HL-60 (cell line): ENCODE measurements around the gene ITGB2.

Experiments used
- GABPA ChIP-seq: IDR thresholded peaks from 2 replicates; pipeline ENCODE4 v1.6.1; 2012; ENCODE audit warnings: low read depth
- POLR2AphosphoS5 ChIP-seq: IDR thresholded peaks from 2 replicates; pipeline ENCODE4 v1.6.1; 2012; ENCODE audit warnings: low read depth
- SPI1 ChIP-seq: IDR thresholded peaks from 2 replicates; pipeline ENCODE4 v1.6.1; 2012; ENCODE audit warnings: low read depth, mild to moderate bottlenecking, borderline replicate concordance
- TF ChIP-seq, protein P1 (sequence below): IDR thresholded peaks from one replicate; pipeline ENCODE4 v1.5.1; 2011; ENCODE audit warnings: low read length, control low read depth, inconsistent platforms; ENCODE audit not compliant: insufficient read depth

DNA sequence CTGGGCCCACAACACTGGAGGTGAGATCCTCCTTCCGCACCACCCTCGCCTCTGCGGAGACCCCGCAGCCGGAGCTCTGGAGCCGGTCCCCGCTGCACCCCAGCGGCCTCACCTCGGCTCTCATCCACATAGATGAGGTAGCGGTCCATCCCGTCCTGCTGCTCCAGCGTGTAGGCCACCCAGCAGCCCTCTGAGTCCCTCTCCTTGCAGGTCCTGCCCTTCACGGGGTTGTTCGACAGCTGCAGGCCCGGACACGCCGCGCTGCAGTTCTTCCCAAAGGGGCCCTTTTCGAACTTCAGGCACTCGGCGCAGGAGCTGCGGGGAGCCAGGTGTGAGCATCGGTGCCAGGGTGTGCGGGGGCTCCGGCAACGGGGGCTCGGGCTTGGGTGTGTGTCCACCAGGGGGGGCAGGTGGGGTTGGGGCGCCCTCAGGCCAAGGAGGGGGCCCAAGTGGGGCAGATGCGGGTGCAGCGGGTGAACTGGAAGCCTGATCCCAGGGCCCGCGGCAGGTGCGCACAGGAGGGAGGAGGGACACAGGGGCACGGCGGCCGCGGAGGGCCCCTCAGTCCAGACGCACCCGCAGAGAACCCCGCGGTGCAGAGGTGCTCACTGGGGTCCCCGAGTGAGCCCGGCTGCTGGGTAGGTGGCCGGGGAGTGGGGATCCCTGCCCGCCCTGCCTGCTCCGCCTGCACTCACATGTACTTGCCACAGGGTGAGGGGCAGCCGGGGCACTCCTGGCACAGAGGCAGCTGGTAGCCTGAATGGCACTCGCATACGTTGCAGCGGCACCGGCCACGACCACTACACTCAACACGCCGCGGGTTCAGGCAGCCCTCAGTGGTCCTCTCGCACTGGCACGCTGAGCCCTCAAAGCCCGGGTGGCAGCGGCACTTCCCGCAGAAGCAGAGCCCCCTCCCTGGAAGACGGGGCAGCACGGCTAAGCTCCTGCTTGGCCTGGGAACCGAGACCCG, 31.8 kb downstream of the ITGB2 start:
- TF ChIP-seq, protein P1, sequence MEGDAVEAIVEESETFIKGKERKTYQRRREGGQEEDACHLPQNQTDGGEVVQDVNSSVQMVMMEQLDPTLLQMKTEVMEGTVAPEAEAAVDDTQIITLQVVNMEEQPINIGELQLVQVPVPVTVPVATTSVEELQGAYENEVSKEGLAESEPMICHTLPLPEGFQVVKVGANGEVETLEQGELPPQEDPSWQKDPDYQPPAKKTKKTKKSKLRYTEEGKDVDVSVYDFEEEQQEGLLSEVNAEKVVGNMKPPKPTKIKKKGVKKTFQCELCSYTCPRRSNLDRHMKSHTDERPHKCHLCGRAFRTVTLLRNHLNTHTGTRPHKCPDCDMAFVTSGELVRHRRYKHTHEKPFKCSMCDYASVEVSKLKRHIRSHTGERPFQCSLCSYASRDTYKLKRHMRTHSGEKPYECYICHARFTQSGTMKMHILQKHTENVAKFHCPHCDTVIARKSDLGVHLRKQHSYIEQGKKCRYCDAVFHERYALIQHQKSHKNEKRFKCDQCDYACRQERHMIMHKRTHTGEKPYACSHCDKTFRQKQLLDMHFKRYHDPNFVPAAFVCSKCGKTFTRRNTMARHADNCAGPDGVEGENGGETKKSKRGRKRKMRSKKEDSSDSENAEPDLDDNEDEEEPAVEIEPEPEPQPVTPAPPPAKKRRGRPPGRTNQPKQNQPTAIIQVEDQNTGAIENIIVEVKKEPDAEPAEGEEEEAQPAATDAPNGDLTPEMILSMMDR: no peak
- TF ChIP-seq POLR2AphosphoS5 (no peak; the same call in 1 of the 2 replicates), SPI1 (no peak), GABPA (no peak)
